Right hindlimb (tissue), 1 donor: Measurements from ENCODE around the gene CRYBB3.

Experiments
- DNase-seq: peaks from one replicate; pipeline ENCODE4 v3.0.0-alpha.2; 2018

The CRYBB3 gene

GRCh38 chr22:25199731-25200520 is at the start of gene CRYBB3:
CRYBB3 (plus strand) TSS chr22:25199858; CDS start chr22:25201397, 1,539 bp downstream.
- DNase-seq, result no peak

DNA sequence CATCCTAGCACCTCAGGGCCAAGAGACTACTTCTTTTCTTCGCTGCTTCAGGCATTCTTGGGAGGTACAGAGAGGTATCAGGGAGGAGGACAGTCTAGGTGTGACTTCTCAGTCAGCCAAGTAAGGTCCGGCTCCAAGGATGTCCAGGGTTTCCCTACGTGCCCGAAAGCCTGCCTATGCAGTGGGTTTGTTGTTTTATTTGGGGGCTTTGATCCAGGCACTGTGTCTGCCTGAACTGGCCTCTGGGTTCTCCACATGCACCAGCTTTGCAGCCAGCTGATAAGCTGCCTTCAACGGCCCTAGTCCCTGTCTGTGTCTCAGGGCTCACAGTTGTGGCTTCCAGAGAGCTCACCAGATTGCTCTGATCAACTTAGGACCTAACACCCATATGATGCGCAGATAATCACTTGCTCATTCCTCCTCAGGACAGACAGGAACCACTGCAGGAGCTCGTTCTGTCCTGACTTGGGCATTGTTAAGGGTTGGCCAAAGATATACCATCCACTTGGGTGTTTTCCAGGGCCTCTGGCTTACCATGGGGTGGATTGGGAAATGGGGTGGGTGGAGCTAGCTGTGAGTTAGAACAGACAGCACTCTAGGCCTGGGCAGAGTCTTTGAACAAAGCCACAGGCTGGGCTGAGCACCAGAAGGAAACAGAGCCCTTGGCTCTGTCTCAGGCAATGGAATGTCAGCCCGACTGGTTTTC is 45.5 kb upstream of the CRYBB3 start:
- DNase-seq, result peak; percentile 59

DNA sequence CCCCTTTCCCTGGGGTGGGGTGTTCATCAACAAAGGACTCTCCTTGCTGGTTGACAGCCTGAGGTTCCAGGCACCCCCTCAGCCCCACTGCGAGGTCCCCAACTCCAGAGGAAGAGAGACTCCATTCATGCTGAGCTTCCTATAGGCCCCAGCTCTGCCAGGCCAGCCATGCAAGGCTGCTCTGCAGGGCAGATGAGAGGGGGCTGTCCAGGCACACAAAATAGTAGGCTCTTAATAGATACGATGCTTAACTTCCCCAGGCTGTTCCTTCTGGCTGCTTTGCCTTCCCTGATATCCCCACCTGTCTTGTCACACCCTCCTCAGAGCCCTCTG is 45.0 kb upstream of the CRYBB3 start:
- no peak for DNase-seq

- no peak for DNase-seq
These were observed 42.9 kb upstream of the CRYBB3 start for GRCh38 chr22:25156736-25157135.

- DNase-seq, result peak; percentile 69
These were observed 40.6 kb upstream of the CRYBB3 start for GRCh38 chr22:25159028-25159427.

- DNase-seq, result no peak
These were observed 39.3 kb upstream of the CRYBB3 start for GRCh38 chr22:25160120-25160996.

GRCh38 chr22:25161017-25161915 is 38.4 kb upstream of the CRYBB3 start:
- no peak for DNase-seq

DNA sequence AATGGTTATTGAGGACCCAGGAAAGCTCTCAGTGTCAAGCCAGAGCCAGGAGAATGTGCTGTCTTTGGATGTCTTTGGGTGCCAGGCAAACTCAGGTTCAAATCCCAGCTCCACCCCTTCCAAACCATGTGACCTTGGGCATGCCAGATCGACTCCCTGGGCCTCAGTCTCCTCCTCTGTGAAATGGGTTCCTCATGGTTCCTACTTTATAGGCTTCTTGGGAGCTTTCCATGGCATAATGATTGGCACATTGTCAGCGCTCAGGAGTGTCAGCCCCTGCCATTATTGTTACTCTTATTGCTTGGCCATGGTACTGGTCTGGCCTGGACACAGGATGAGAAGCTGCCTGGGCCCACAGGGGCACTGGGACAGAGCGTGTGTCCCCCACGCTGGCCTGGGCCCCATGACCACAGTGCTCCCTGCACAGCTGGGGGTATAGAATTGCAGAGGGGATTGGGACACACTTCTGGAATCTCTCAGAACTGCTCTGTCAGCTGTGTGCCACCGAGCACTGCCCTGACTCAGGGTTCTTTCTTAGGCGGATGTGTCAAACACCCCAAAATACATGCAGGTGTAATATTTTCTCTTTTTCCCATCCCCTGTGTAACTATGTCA is 37.6 kb upstream of the CRYBB3 start:
- DNase-seq, result no peak

GRCh38 chr22:25162561-25162960 is 37.1 kb upstream of the CRYBB3 start:
- DNase-seq, result no peak

DNA sequence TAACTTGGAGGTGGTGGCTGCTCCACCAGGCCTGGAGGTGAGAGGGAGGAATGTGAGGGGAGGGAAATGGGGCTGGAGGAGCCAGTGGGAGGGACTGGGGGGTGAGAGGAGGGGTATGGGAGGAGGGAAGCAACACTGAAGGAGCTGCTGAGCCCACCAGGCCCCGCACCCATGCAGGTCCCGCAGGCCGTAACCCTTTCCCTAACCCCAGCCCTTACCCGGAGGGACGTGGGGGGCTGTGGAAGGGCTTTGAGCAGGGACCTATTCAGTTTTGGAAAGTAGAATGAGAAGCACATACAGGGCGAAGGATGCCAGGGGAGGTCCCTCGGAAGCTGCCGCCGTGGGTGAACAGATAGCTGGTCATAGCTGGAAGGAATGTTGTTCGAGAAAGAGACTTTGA is 33.9 kb upstream of the CRYBB3 start:
- no peak for DNase-seq

- no peak for DNase-seq
These were observed 33.2 kb upstream of the CRYBB3 start for GRCh38 chr22:25166266-25167040.

DNA sequence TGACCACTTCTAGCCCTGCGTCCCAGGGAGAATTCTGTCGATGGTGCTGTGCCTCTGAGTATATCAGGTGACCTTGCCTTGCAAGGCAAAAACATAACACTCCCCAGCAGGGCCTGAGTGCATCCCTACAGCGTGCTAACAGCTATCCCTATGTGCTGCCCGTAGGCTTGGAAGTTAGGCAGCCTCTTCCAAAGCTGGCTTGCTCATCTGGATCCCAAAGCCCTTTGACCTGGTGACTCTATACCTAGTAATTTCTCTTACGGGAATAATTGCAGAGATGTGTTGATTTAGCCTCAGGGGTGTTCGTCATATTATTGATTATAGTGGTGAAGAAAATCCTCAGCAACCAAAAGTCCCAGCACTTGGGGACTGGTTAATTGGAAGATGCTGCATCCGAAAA is 32.6 kb upstream of the CRYBB3 start:
- no peak for DNase-seq

DNA sequence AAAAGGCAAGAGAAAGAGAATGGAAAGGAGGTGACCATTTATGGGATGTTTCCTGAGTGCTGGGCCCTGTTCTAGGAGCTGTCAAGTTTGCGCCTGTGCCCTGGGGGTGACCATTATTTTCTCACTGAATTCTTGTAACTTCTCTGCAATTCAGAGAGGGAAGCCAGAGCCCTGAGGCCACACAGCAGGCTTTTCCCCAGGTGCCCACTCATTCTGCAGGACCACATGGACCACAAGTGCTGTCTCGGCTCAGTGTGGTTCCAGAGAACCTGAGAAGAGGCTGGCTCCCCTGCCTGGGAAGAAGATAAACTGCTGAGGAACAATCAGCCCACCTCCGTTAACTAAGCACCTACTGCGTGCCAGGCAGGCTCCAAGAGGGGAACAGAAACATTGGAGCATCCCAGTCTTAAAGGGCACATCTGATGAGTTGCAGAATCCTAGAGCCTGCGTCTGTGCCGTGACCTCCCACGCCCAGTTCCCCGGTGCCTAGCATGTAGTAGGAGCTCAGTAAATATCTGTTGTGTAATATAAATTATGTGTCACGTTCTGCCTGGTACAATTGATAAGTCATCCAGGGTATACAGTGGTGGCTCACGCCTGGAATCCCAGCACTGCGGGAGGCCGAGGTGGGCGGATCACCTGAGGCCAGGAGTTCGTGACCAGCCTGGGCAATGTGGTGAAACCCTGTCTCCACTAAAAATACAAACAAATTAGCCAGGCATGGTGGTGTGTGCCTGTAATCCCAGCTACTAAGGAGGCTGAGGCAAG is 31.6 kb upstream of the CRYBB3 start:
- DNase-seq, result no peak

DNA sequence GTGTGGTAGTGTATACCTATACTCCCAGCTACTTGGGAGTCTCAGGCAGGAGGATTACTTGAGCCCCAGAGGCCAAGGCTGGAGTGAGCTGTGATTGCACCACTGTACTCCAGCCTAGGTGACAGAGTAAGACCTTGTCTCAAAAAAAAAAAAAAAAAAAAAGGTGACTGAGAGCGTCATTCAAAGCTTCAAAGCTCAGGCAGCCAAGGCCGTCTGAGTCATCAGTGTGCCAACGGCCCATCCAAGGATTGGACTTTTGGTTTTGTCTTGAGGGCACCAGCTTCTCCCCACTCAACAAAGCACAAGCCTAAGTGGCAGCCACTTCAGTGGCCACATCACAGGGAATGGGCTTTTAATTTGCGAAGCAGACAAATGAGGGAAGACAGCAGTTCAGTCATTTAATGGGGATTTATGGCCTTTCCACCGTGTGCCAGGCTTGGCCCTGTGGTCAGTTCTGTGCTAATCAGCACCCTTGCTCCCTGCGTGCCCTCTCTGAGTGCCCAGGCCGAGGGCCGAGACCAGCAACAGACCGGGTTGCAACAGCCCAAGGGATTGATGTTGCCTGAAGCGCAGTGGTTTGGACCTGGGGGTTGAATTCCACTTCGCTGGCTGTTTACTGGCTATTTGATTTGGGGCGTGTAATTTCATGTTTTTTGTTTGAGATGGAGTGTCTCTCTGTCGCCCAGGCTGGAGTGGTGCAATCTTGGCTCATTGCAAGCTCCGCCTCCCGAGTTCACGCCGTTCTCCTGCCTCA is 30.2 kb upstream of the CRYBB3 start:
- no peak for DNase-seq

- no peak for DNase-seq
These were observed 29.2 kb upstream of the CRYBB3 start for GRCh38 chr22:25170426-25170980.

DNA sequence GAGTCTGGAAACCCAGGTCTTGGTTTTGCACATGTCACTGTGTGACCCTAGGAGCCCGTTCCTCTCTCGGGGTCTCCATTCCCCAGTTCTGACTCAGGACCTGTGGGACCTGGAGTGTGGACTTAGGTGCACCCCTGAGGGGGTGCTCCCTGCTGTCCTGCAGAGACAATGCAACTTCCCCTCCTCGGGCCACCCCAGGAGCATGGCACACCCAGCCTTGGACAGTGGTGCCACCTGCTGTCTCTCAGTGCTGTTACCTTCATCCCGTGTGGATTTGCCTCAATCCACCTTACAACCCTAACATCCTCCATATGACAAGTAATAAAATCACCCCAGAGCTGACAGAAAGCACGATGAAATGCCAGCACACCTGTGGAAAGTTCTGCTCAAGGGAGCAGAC is 27.5 kb upstream of the CRYBB3 start:
- no peak for DNase-seq

GRCh38 chr22:25174156-25174887 is 25.3 kb upstream of the CRYBB3 start:
- DNase-seq, result no peak

GRCh38 chr22:25174888-25175411 is 24.7 kb upstream of the CRYBB3 start:
- no peak for DNase-seq
